ENCODE results near the gene MYO10.

MYO10 gene

DNA sequence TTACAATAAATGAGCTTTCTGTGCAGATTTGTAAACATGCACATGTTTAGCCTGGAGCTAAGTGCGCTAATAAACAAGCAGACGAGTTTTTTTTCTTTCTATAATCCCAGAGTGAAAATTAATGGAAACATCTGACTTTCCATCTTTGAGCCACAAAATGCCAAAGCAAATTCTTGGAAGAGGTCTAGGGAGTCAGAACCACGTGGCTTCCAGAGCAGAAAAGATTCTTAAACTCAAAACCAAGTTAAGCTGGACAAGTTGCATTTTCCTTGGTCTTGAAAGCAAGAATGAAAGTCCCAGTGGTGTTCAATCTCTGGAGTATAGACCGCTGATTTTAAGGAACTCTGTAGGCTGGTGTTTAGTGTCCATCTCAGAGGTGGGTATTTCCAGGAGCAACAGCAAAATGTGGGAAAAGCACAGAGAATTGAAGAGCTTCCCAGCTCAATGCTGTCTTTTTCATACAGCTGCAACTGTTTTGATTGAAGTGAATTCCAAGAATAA, 71.4 kb downstream of the MYO10 start:
- H3K27me3 ChIP-seq (ENCODE audit: control insufficient read depth, insufficient read depth, low read length), result no peaks in the 10 kb centered on the region
- no peaks in the 10 kb centered on the region for H3K36me3 ChIP-seq (ENCODE audit: control insufficient read depth, insufficient read depth, low read length)
- no peaks in the 10 kb centered on the region for H3K9me3 ChIP-seq (ENCODE audit: control insufficient read depth, insufficient read depth, low read length)
- no CpG with 5 or more reads among the region's 4 CpGs for WGBS (ENCODE audit: insufficient coverage, insufficient read length)
- H3K27ac ChIP-seq (ENCODE audit: low read length), result no peak overlapping the region
- DNase-seq (ENCODE audit: low read depth, low spot score), result no peak
- no peak overlapping the region for H3K4me3 ChIP-seq (ENCODE audit: low read length)
- peaks cover 9% of the 10 kb centered on the region for H3K4me1 ChIP-seq (ENCODE audit: control insufficient read depth, insufficient read depth, low read length)

DNA sequence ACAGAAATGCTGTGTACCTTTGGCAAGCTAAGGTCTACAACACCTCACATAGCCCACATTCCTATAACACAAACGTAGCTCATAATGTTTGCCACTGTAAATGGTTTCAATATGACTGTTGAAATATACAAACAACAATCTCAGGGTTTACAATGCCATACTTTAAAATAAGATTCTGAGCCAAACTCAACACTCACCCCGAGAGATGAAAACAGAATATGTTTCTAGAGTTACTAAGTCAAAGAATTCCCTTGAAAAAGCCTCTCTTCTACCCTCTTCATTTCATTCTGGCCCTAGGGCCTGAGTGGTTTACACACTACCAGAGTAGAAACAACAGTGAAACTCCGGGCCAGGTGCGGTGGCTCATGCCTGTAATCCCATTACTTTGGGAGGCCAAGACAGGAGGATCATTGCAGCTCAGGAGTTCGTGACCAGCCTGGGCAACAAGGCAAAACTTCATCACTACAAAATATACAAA, 72.6 kb downstream of the MYO10 start:
- H3K27me3 ChIP-seq (ENCODE audit: control insufficient read depth, insufficient read depth, low read length), result no peaks in the 10 kb centered on the region
- H3K27ac ChIP-seq (ENCODE audit: low read length), result no peak overlapping the region
- peaks cover 9% of the 10 kb centered on the region for H3K4me1 ChIP-seq (ENCODE audit: control insufficient read depth, insufficient read depth, low read length)
- no peaks in the 10 kb centered on the region for H3K36me3 ChIP-seq (ENCODE audit: control insufficient read depth, insufficient read depth, low read length)
- no peak for DNase-seq (ENCODE audit: low read depth, low spot score)
- no CpG with 5 or more reads among the region's 5 CpGs for WGBS (ENCODE audit: insufficient coverage, insufficient read length)
- H3K4me3 ChIP-seq (ENCODE audit: low read length), result no peak overlapping the region
- no peaks in the 10 kb centered on the region for H3K9me3 ChIP-seq (ENCODE audit: control insufficient read depth, insufficient read depth, low read length)

DNA sequence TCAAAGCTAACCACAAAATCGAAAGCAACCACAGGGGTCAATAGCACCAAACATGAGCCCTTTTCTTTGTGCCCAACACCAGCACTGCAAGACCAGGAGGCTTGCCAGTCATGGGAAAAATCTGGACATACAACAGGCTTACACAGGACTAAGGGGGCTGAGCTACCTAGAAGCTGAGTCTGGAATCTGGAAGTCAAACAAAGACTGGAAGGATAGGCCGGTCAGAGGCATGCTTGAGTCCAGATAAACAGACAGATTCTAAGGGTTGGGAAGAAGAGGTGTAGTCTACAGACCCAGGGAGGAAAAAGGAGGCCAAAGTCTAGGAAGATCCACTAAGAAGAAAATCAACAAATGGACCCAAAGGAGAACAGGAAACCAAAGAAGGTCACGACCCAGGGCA, 73.3 kb downstream of the MYO10 start:
- H3K4me3 ChIP-seq (ENCODE audit: low read length), result no peak overlapping the region
- H3K4me1 ChIP-seq (ENCODE audit: control insufficient read depth, insufficient read depth, low read length), result peaks cover 9% of the 10 kb centered on the region
- H3K27me3 ChIP-seq (ENCODE audit: control insufficient read depth, insufficient read depth, low read length), result no peaks in the 10 kb centered on the region
- no peaks in the 10 kb centered on the region for H3K9me3 ChIP-seq (ENCODE audit: control insufficient read depth, insufficient read depth, low read length)
- WGBS (ENCODE audit: insufficient coverage, insufficient read length), result no CpG with 5 or more reads among the region's 3 CpGs
- H3K36me3 ChIP-seq (ENCODE audit: control insufficient read depth, insufficient read depth, low read length), result no peaks in the 10 kb centered on the region
- DNase-seq (ENCODE audit: low read depth, low spot score), result no peak
- no peak overlapping the region for H3K27ac ChIP-seq (ENCODE audit: low read length)

DNA sequence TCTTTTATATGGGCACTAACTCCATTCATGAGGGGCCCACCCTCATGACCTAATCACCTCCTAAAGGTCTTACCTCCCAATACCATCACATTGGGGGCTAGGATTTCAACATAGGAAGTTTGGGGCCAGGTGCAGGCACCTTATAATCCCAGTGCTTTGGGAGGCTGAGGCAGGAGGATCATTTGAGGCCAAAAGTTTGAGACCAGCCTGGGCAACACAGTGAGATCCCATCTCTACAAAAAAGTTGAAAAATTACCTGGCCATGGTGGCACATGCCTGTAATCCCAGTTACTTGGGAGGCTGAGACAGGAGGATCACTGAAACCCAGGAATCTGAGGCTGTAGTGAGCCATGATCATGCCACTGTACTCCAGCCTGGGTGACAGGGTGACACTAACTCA, 76.7 kb downstream of the MYO10 start:
- Histone ChIP-seq H3K4me3 (ENCODE audit: low read length) (no peak overlapping the region), H3K27me3 (ENCODE audit: control insufficient read depth, insufficient read depth, low read length) (no peaks in the 10 kb centered on the region), H3K27ac (ENCODE audit: low read length) (no peak overlapping the region), H3K4me1 (ENCODE audit: control insufficient read depth, insufficient read depth, low read length) (peaks cover 2% of the 10 kb centered on the region; the same call in 1 of the 2 replicates), H3K9me3 (ENCODE audit: control insufficient read depth, insufficient read depth, low read length) (no peaks in the 10 kb centered on the region), H3K36me3 (ENCODE audit: control insufficient read depth, insufficient read depth, low read length) (no peaks in the 10 kb centered on the region)
- no peak for DNase-seq (ENCODE audit: low read depth, low spot score)

DNA sequence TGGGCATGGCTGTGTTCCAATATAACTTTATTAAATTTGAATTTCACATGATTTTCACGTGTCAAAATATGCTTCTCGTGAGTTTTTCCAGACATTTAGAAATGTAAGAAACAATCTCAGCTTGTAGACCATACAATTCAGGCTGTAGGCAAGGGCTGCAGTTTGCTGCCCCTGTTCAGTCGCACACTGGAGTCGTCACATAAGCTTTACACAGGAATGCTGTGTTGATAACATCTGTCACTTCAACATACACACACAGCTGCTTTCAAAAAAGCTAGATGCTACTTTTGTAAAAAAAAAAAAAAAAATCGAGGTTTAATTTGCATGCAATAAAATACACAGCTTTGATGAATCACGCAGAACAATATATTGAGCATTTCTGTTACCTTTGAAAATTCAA, 77.9 kb downstream of the MYO10 start:
- Histone ChIP-seq H3K27ac (ENCODE audit: low read length) (no peak overlapping the region), H3K4me1 (ENCODE audit: control insufficient read depth, insufficient read depth, low read length) (peaks cover 2% of the 10 kb centered on the region; the same call in 1 of the 2 replicates), H3K27me3 (ENCODE audit: control insufficient read depth, insufficient read depth, low read length) (no peaks in the 10 kb centered on the region), H3K4me3 (ENCODE audit: low read length) (no peak overlapping the region), H3K9me3 (ENCODE audit: control insufficient read depth, insufficient read depth, low read length) (no peaks in the 10 kb centered on the region), H3K36me3 (ENCODE audit: control insufficient read depth, insufficient read depth, low read length) (no peaks in the 10 kb centered on the region)
- WGBS (ENCODE audit: insufficient coverage, insufficient read length), result no CpG with 5 or more reads among the region's 6 CpGs
- DNase-seq (ENCODE audit: low read depth, low spot score), result no peak

DNA sequence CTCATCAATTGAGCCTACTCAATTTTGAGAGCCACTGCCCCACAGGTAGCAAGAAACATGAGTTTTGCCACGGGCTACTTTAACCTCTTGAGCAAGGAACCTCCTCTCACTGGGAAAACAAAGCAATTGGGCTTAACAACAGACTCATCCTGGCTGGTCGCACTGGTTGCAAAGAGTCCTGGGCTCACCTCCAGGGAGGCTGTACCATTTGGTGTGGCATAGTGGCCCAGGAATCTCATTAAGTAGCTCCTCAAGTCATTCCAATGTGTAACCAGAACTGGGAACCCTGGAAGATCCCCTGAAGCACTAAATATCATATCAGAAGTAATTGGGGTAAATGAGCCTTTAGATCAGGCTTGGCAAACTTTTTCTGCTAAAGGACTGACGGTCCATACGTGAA, 78.5 kb downstream of the MYO10 start:
- no peaks in the 10 kb centered on the region for H3K9me3 ChIP-seq (ENCODE audit: control insufficient read depth, insufficient read depth, low read length)
- H3K27ac ChIP-seq (ENCODE audit: low read length), result no peak overlapping the region
- H3K4me1 ChIP-seq (ENCODE audit: control insufficient read depth, insufficient read depth, low read length), result peaks cover 2% of the 10 kb centered on the region; the same call in 1 of the 2 replicates
- no CpG with 5 or more reads among the region's 4 CpGs for WGBS (ENCODE audit: insufficient coverage, insufficient read length)
- H3K36me3 ChIP-seq (ENCODE audit: control insufficient read depth, insufficient read depth, low read length), result no peaks in the 10 kb centered on the region
- no peaks in the 10 kb centered on the region for H3K27me3 ChIP-seq (ENCODE audit: control insufficient read depth, insufficient read depth, low read length)
- no peak for DNase-seq (ENCODE audit: low read depth, low spot score)
- no peak overlapping the region for H3K4me3 ChIP-seq (ENCODE audit: low read length)

DNA sequence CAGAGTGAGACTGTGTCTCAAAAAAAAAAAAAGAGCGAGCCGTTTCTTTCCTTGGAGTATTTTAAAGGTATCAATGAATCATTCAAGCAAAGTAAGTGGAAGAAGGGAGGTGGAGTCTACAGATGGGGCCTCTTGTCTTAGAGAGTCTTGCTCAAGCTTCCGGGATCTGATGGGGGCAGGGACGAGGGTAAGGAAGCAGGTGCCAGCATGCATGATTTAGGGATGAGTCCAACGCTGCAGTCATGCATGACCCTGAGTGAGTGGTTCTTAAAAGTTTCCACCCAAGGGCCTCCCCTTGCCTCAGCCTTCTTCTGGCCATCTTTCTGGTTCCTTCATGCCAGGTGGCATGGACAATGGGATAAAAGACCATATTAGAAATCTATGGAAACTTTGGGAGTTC, 79.6 kb downstream of the MYO10 start:
- no CpG with 5 or more reads among the region's 5 CpGs for WGBS (ENCODE audit: insufficient coverage, insufficient read length)
- peaks cover 2% of the 10 kb centered on the region; the same call in 1 of the 2 replicates for H3K4me1 ChIP-seq (ENCODE audit: control insufficient read depth, insufficient read depth, low read length)
- DNase-seq (ENCODE audit: low read depth, low spot score), result no peak
- no peaks in the 10 kb centered on the region for H3K36me3 ChIP-seq (ENCODE audit: control insufficient read depth, insufficient read depth, low read length)
- H3K9me3 ChIP-seq (ENCODE audit: control insufficient read depth, insufficient read depth, low read length), result no peaks in the 10 kb centered on the region
- H3K27me3 ChIP-seq (ENCODE audit: control insufficient read depth, insufficient read depth, low read length), result no peaks in the 10 kb centered on the region
- H3K4me3 ChIP-seq (ENCODE audit: low read length), result no peak overlapping the region
- H3K27ac ChIP-seq (ENCODE audit: low read length), result no peak overlapping the region

DNA sequence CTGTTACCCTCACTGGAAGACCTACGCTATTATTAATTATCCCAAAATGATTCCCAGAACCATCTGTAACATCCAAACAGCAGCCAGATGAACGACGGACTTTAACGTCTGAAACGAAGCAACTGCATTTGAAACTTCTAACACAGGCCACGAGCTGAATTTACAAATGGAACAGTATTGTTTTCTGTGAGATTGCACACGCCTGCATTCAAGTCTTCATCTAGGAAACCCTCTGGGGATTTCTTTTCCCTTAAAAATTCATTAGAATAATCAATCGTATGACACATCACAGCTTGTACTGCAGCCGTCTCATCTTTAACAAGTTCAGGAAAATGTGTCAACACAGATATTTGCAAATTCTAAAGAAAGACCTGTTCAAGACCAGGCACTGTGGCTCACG, 80.2 kb downstream of the MYO10 start:
- H3K27ac ChIP-seq (ENCODE audit: low read length), result no peak overlapping the region
- no peaks in the 10 kb centered on the region for H3K36me3 ChIP-seq (ENCODE audit: control insufficient read depth, insufficient read depth, low read length)
- no peaks in the 10 kb centered on the region for H3K27me3 ChIP-seq (ENCODE audit: control insufficient read depth, insufficient read depth, low read length)
- H3K4me1 ChIP-seq (ENCODE audit: control insufficient read depth, insufficient read depth, low read length), result peaks cover 2% of the 10 kb centered on the region; the same call in 1 of the 2 replicates
- H3K4me3 ChIP-seq (ENCODE audit: low read length), result no peak overlapping the region
- DNase-seq (ENCODE audit: low read depth, low spot score), result no peak
- no peaks in the 10 kb centered on the region for H3K9me3 ChIP-seq (ENCODE audit: control insufficient read depth, insufficient read depth, low read length)
- no CpG with 5 or more reads among the region's 10 CpGs for WGBS (ENCODE audit: insufficient coverage, insufficient read length)

DNA sequence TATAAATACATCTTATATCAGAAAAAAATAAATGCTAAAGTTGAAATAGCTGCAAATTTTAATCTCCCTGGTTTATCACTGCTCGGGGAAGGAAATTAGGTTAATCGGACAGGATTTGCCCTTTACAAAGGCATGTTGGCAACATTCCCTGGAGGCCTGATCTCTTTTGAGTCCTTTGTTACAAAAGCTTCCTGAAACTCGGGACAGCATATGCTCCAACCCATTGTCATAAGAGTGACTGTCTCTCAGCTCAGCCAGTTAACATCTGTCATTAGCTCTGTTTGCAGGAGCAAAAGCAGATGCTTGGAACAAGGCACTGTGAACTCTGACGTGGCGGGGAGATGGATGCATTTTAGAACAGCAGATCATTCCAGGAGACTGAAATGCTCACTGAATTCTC, 80.6 kb downstream of the MYO10 start:
- no peaks in the 10 kb centered on the region for H3K9me3 ChIP-seq (ENCODE audit: control insufficient read depth, insufficient read depth, low read length)
- no CpG with 5 or more reads among the region's 5 CpGs for WGBS (ENCODE audit: insufficient coverage, insufficient read length)
- DNase-seq (ENCODE audit: low read depth, low spot score), result no peak
- peaks cover 2% of the 10 kb centered on the region; the same call in 1 of the 2 replicates for H3K4me1 ChIP-seq (ENCODE audit: control insufficient read depth, insufficient read depth, low read length)
- no peak overlapping the region for H3K4me3 ChIP-seq (ENCODE audit: low read length)
- no peaks in the 10 kb centered on the region for H3K36me3 ChIP-seq (ENCODE audit: control insufficient read depth, insufficient read depth, low read length)
- H3K27ac ChIP-seq (ENCODE audit: low read length), result no peak overlapping the region
- no peaks in the 10 kb centered on the region for H3K27me3 ChIP-seq (ENCODE audit: control insufficient read depth, insufficient read depth, low read length)

DNA sequence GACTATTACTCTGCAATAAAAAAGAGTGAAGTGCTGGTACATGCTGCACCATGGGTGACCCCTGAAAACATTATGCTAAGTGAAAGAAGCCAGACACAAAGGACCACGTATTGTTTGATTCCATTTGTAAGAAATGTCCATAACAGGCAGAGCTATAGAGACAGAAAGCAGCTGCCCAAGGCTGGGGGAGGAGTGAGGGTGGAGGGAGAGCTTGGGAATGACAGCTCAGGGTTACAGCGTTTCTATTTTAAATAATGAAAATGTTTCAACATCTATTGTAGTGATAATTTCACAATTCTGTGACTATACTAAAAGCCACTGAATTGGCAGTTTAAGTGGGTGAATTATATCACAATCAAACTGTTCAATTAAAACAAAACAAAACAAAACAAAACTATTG, 81.7 kb downstream of the MYO10 start:
- Histone ChIP-seq H3K27me3 (ENCODE audit: control insufficient read depth, insufficient read depth, low read length) (no peaks in the 10 kb centered on the region), H3K27ac (ENCODE audit: low read length) (no peak overlapping the region), H3K9me3 (ENCODE audit: control insufficient read depth, insufficient read depth, low read length) (no peaks in the 10 kb centered on the region), H3K4me3 (ENCODE audit: low read length) (no peak overlapping the region), H3K36me3 (ENCODE audit: control insufficient read depth, insufficient read depth, low read length) (no peaks in the 10 kb centered on the region), H3K4me1 (ENCODE audit: control insufficient read depth, insufficient read depth, low read length) (no peaks in the 10 kb centered on the region; the same call in 1 of the 2 replicates)
- WGBS (ENCODE audit: insufficient coverage, insufficient read length), result no CpG with 5 or more reads among the region's 2 CpGs
- no peak for DNase-seq (ENCODE audit: low read depth, low spot score)

DNA sequence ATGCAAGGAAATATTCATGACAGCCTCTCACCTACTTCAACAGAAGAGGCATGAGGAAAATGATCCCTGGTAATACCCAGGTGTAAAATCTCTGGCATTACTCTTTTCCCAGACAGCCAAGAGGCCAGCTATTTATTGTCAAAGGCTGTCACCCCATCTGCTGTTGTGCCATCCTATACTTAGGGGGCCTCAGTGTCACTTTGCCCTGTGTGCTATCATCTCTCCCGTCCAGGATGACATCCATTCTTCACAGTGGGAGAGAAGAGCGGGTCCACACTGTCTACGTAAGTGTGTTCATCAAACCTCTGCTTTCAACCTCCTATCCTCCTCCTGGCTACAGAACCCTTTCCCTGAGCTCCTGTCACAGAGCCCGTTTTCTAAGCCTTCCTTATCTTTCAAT, 82.6 kb downstream of the MYO10 start:
- no peak overlapping the region for H3K27ac ChIP-seq (ENCODE audit: low read length)
- H3K27me3 ChIP-seq (ENCODE audit: control insufficient read depth, insufficient read depth, low read length), result no peaks in the 10 kb centered on the region
- no peaks in the 10 kb centered on the region for H3K36me3 ChIP-seq (ENCODE audit: control insufficient read depth, insufficient read depth, low read length)
- no peak for DNase-seq (ENCODE audit: low read depth, low spot score)
- no peaks in the 10 kb centered on the region; the same call in 1 of the 2 replicates for H3K4me1 ChIP-seq (ENCODE audit: control insufficient read depth, insufficient read depth, low read length)
- no CpG with 5 or more reads among the region's 4 CpGs for WGBS (ENCODE audit: insufficient coverage, insufficient read length)
- no peaks in the 10 kb centered on the region for H3K9me3 ChIP-seq (ENCODE audit: control insufficient read depth, insufficient read depth, low read length)
- H3K4me3 ChIP-seq (ENCODE audit: low read length), result no peak overlapping the region
